NCI-H2081 (cell line): ENCODE results near the gene IGF2BP2.
A peak's percentile ranks its signal among the peaks of the same experiment; 100 is the strongest.
"Not testable (repeated sequence)": the region's sequence is repeated elsewhere in the genome, so short reads cannot be mapped to it uniquely, and the experiment has no call there.

ENCODE experiments used
- DNase-seq, 2 experiments: peaks; one replicate each; lab custom pipeline; 2025; lab: John Stamatoyannopoulos, UW

IGF2BP2 gene

GRCh38 chr3:185837414-185837813, 12.6 kb upstream of the IGF2BP2 start:
- DNase-seq = no peak

DNA sequence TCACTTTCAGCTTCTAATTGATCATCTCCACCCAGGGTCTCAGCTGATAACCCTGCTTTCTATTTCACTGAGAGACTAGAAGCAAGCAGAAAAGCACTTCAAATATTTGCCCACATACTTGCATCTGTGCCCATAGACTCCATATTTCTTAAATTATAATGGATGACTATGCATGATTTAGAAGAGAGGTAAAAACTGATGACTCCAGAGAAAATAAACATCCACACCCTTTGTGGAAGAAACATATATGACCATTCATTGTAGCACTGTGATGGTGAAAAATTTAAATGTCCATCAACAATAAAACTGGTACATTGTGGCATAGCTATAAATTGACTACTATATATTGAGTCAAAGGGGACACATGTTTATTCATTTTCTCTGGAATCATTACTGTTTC, 7.1 kb upstream of the IGF2BP2 start:
- DNase-seq = no peak

- DNase-seq = no peak
These were observed 6.4 kb upstream of the IGF2BP2 start for GRCh38 chr3:185831195-185831594.

DNA sequence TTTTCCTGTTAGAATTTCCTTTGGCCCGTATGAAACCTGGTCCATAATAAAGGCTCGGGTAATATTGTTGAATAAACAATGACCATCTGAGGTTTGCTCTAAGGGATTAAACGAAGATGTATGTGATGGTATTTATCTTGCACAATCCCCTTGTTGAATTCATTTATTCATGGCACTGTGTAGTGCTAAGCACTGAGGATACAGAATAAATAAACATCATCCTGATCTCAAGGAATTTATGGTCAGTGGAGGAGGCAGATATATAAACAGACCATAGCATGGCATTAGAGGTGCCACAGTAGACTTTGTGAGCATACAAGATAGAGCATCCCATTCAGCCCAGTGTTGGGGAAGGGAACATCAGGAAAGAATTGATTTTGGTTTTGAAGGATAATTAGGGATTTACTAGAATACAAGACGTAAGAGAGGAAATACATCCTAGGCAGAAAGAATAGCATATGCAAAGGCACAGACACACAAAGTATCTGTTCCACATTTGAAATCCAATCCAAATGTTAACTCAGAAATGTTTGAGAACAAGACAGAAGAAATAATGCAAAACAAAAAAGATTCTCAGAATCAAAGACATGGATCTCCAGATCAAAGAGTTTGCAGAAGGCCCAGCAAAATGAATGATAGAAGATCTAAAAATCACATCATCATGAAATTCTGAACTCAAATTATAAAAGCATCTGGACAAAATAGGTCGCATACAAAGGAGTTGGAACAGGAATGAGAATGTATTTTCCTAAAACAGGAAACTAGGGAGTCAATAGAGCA, 5.4 kb upstream of the IGF2BP2 start:
- DNase-seq = no peak

GRCh38 chr3:185828755-185829154, 3.9 kb upstream of the IGF2BP2 start:
- no peak for DNase-seq

DNA sequence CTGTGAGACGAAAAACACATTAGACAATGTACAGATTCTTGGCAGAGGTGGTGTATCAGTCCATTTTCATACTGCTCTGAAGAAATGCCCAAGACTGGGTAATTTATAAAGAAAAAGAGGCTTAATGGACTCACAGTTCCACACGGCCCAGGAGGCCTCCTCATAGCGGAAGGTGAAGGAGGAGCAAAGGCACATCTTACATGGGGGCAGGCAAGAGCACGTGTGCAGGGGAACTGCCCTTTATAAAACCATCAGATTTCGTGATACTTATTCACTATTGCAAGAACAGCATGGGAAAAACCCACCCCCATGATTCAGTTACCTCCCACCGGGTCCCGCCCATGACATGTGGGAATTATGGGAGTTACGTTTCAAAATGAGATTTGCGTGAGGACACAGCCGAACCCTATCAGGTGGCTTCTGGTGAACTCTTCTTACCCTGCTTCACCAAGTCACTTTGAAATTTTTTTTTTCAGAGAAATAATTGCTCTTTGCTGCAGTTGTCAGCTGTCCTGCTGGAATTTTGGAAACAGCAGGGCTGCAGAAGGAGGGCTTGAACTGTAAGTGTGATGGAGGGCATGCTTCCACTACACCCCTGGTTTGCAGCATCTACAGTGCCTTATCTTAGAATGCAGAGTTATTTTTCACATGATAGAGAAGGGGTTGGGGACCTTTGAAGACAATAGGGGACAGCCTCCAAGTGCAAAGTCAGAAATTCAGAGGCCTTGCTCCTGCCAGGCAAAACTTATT, 2.9 kb upstream of the IGF2BP2 start:
- DNase-seq = no peak

DNA sequence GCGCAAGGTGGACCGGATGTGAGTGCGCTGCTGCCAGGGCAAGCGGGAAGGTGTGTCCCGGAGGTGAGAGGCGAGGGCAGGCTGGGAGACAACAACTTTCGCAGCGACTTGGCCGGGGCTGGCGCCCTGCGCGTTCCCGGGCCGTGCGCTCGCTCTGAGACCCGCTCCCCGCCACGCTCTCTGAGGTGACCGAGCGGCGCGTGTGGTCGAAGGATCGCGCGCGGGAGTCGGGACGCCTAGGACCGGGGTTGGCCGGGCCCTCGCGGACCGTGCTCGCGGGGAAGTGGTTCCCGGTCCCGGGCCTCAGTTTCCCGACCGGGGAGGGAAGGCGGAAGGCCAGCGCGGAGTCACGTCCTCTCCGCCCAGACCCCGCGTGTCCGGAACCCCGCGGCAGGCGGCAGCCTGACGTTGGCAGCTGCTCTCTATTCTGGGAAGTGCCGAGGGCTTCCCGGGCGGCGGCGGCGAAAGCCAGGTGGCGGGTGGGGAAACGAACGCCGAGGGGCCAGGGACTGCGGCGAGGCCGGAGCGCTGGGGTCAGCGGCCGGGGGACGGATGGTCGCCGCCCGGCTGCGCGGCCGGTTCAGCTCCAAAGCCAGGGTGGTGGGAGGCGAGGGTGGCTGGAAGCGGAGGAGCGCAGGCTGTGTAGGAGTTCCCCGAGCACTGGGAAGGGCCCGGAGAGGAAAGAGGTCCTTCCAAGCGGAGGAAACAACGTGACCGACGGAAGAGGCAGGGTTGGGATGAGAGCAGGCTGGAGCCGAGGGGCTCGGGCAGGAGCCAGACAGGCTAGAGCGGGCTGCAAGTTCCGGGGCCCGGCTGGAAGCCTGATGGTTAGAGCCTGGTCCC, 1.0 kb upstream of the IGF2BP2 start:
- DNase-seq = peak in 1 of 2 experiments; percentile 36

- DNase-seq = no peak
These were observed 514 bp downstream of the IGF2BP2 start for GRCh38 chr3:185824051-185825005.

GRCh38 chr3:185823078-185824044, 1.5 kb downstream of the IGF2BP2 start:
- no peak for DNase-seq

GRCh38 chr3:185822221-185823000, 2.4 kb downstream of the IGF2BP2 start:
- DNase-seq = no peak

DNA sequence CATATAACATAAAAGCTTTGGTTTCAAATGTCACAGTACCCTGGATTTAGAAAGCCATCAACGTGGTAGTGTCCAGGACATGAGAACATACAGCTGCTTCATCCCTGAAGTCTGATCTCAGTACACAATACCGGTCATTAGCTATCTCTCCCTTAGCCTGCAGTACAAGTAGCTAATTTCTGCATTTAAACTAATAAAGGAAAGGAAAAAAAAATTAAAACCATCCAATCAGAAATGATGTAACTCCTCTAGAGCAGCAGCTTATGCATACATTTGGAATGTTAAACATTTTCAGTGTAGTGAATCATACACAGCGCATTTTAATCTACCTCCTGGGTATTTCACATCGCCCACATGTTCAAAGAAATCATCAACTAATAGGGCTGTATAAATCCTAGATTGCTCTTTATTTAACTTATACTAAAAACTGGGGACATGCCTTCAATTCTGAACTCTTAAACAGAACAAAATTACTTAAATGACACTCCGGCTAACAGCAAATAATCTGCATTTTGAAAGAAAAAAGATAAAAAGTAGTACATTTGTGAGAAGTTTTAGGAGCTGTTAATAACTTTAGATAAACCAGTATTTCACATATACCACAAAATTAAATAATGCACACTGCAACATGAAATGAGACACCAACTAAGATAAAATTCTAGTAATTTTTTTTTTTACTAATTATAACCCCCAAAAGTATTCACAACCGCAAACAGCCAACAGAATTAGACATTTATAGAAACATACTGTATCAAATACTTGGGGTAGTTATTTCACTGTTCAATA, 3.7 kb downstream of the IGF2BP2 start:
- DNase-seq = no peak

DNA sequence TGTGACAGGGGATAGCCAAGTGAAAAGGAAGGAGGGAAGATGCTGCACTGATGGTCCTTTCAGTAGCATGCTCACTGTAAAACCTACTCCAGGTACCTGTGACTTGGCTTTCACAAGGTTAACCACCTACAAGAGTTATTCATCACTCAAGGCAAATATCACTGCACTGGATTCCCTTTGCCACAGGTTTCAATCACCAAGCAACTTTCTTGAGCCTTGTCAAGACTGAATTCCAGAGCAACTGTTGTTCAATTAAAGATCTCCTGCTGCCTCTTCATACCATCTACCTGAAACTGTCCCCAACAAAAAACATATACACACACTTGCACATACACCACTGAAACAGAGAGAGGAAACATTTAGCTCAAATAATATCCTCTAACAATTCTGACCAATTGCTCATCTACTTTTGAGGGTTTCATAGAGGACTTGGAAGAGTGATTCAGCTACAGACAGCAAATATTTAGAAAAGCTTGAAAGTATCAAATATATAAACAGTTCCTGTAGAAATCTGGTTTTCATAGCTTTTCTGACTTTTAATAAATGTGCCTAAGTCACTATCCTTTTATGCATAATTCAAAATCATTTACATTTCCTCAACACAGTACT, 6.5 kb downstream of the IGF2BP2 start:
- no peak for DNase-seq

DNA sequence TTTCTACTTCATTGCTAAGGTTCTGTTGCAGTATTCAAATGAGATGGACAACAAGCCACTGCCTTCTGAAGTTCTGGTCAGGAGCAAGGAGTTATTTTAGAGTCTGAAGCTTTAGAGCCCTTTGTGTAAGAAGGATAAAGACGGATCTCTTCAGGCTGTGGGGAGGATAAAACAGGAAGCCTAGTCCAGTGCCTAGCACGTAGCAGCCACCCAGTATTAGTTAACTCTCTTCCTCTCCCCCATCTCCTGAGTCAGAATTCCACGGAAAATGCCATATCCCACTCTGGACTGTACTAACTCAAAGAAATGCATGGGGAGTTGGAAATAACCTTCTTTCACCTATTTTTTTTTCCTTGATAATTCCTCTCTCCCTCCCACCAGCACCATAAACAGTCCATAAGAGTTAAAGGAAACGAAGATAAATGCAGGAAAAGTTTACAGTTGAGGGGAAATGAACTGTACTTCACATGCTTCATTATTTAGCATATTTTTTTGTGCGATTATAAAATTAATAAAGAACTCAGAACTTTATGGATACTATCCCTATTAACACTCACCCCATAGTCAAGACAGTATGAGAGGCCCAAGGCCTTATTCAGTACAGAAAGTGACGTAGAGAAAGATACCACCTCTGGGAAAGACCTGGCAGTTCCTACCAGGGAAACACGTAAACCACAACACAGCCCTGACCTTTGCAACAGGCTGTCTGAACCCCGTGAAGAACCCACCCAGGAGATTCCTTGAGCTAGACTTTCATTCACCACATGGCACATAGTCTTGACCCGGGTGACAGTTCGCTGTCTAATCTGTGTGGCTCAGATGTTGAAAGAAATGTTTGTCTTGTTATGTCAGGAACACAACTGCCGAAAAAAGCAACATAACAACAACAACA, 9.2 kb downstream of the IGF2BP2 start:
- no peak for DNase-seq

- DNase-seq = no peak
These were observed 11.1 kb downstream of the IGF2BP2 start for GRCh38 chr3:185813691-185814215.

DNA sequence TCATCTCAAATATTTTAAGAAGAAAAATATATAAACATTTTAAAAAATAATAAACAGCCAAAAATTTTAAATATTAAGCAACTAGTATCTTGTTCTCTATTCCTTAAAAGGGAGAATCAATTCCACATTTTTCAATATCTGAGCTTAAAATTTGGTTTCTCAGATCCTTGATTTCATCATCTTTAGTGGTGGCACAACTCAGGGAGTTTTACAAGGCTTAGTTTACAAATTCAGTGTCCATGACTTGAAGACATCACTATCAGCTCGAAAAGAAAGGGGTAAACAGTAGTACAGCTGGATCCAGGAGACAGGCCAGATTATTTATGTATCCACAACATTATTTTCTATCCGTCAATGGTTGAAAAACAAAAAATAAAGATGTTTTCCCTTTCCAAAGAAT, 11.6 kb downstream of the IGF2BP2 start:
- DNase-seq = no peak

DNA sequence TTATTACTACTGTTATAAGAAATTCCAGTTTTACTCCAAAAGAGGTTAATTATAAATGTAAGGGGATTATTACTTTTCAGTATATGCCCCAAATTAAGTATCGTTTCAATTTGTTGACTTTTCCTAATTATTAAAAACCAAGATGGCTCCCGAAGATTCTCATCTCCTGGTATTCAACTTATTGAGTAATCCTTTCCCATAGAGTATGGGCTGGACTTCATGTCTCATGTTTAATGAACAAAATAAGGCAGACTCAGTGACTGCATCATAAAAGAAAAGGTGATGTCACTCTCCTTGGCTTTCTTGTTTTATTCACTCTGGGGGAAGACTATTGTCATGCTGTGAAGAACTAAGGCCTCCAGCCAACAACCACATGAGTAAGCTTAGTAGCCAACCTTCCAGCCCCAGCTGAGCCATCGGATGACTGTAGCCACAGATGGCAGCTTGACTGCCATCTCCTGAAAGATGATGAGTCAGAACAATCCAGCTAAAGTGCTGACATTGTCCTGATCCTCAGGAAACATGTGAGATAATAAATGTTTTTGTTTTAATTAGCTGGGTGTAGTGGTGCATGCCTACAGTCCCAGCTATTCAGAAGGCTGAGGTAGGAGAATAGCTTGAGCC, 17.3 kb downstream of the IGF2BP2 start:
- DNase-seq = no peak

GRCh38 chr3:185798831-185799110, 26.1 kb downstream of the IGF2BP2 start:
- DNase-seq = not testable (repeated sequence)
